ENCODE measurements around the gene APOL4.
"Not testable (repeated sequence)": the region's sequence is repeated elsewhere in the genome, so short reads cannot be mapped to it uniquely, and the experiment has no call there.

Gene APOL4

GRCh38 chr22:36213586-36213985 lies 12.0 kb upstream of the APOL4 start:
- H3K4me3 ChIP-seq (replicated peaks; ENCODE audit: low read depth, low read length), result no peak overlapping the region
- TF ChIP-seq, protein P1, sequence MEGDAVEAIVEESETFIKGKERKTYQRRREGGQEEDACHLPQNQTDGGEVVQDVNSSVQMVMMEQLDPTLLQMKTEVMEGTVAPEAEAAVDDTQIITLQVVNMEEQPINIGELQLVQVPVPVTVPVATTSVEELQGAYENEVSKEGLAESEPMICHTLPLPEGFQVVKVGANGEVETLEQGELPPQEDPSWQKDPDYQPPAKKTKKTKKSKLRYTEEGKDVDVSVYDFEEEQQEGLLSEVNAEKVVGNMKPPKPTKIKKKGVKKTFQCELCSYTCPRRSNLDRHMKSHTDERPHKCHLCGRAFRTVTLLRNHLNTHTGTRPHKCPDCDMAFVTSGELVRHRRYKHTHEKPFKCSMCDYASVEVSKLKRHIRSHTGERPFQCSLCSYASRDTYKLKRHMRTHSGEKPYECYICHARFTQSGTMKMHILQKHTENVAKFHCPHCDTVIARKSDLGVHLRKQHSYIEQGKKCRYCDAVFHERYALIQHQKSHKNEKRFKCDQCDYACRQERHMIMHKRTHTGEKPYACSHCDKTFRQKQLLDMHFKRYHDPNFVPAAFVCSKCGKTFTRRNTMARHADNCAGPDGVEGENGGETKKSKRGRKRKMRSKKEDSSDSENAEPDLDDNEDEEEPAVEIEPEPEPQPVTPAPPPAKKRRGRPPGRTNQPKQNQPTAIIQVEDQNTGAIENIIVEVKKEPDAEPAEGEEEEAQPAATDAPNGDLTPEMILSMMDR (IDR thresholded peaks at IDR 0.05; ENCODE audit: low read depth, low read length, missing control alignments), result no peak
- no peak for DNase-seq (ENCODE audit: extremely low read depth, low read depth)

DNA sequence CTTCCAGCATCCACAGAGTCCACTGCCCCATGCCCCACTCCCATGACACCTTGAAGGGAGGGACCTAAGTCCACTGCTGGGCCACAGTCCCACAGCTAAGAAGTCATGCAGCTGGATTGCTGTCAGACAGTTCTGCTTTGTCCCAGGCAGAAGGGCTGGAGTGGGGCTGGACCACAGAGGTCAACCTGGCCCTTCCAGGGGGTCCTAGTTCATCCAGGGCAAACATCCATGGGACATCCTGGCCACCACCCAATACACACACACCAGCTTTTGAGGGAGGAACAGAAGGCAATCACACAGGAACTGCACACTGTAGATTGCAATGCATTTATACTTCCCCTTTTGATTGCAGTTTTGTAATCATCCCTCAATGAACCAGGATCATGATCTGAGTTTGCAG lies 11.3 kb upstream of the APOL4 start:
- no peak overlapping the region for H3K4me3 ChIP-seq (replicated peaks; ENCODE audit: low read depth, low read length)
- TF ChIP-seq, protein P1 (IDR thresholded peaks at IDR 0.05; ENCODE audit: low read depth, low read length, missing control alignments), result no peak
- no peak for DNase-seq (ENCODE audit: extremely low read depth, low read depth)

- H3K4me3 ChIP-seq (replicated peaks; ENCODE audit: low read depth, low read length), result no peak overlapping the region
- DNase-seq (ENCODE audit: extremely low read depth, low read depth), result no peak
These were observed 9.7 kb upstream of the APOL4 start for GRCh38 chr22:36211237-36211861.

GRCh38 chr22:36210224-36210623 lies 8.6 kb upstream of the APOL4 start:
- DNase-seq (ENCODE audit: extremely low read depth, low read depth), result no peak
- TF ChIP-seq, protein P1 (IDR thresholded peaks at IDR 0.05; ENCODE audit: low read depth, low read length, missing control alignments), result no peak

More at GRCh38 chr22:36211237-36211861, 9.7 kb upstream of the APOL4 start:
- TF ChIP-seq, protein P1 (IDR thresholded peaks at IDR 0.05; ENCODE audit: low read depth, low read length, missing control alignments), result no peak

DNA sequence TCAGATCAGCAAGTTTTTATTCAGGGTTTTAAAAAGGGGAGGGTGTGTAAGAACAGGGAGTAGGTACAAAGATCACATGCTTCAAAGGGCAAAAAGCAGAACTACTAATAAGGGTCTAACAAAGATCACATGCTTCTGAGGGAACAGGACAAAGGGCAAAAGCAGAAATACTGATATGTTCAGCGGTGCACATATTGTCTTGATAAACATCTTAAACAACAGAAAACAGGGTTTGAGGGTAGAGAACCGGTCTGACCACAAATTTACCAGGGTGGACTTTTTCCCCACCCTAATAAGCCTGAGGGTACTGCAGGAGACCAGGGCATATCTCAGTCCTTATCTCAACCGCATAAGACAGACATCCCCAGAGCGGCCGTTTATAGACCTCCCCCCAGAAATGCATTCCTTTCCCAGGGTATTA lies 7.9 kb upstream of the APOL4 start:
- H3K4me3 ChIP-seq (replicated peaks; ENCODE audit: low read depth, low read length); DNase-seq (ENCODE audit: extremely low read depth, low read depth): not testable (repeated sequence)

More at GRCh38 chr22:36210224-36210623, 8.6 kb upstream of the APOL4 start:
- H3K4me3 ChIP-seq (replicated peaks; ENCODE audit: low read depth, low read length), result no peak overlapping the region

DNA sequence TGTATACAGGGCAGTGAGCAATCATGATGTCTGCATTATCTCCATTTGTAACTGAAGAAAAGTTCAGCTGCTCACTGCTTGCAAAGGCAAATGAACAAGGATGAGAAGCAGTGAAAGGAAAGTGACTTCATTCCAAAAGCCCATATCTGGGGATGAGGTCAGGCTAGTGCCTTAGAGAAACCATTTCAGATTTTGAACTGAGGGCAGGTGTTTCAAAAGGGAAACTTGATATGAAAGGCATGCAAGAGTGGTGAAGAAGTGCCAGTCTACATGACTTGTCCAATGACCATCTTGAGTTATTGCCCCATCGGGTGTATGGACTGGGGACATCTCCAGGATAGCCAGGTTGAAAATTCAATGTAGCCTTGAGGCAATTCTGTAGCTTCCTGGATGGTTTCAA lies 7.3 kb upstream of the APOL4 start:
- H3K4me3 ChIP-seq (replicated peaks; ENCODE audit: low read depth, low read length), result no peak overlapping the region
- TF ChIP-seq, protein P1 (IDR thresholded peaks at IDR 0.05; ENCODE audit: low read depth, low read length, missing control alignments), result no peak
- DNase-seq (ENCODE audit: extremely low read depth, low read depth), result no peak

DNA sequence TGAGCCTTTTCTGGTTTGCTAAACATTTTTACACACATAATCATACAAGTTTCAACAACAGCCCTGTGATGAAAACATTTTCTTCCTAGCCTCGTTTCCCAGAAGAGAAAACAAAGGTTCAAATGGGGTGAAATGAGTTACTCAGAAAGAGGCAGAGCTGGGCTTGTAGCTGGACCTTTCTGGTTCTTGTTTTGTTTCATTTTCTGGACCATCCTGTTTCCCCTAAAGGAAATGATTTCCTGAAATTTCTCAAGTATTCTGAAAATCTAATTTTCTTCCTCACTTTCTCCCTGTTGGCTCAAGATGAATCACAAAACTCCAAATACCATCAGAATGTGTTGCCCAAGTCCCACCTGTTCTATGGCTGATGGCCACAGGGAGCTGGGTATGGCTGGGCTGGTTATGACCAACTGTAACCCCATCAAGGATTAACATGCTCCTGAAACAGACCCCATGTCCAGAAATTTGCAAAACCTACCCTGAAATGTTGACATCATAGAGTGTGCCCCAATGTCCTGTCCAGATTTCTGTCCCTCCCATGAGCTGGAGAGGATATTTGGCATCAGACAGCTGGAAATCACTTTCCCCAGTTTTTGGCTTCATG lies 6.7 kb upstream of the APOL4 start:
- TF ChIP-seq, protein P1 (IDR thresholded peaks at IDR 0.05; ENCODE audit: low read depth, low read length, missing control alignments), result no peak
- no peak overlapping the region for H3K4me3 ChIP-seq (replicated peaks; ENCODE audit: low read depth, low read length)
- DNase-seq (ENCODE audit: extremely low read depth, low read depth), result no peak

Measured in HFF-Myc (cell line).